ENCODE data around the gene SLC18A2.

Gene SLC18A2

GRCh38 chr10:117204316-117204715 is 36.6 kb upstream of the SLC18A2 start:
- Histone ChIP-seq H3K4me2 (no peak overlapping the region), H3K27me3 (ENCODE audit: insufficient read depth, low read depth) (no peaks in the 10 kb centered on the region)
- no peak for TF ChIP-seq CTCF (conservative IDR thresholded peaks at IDR 0.05; ENCODE audit: low read depth, low read length)

GRCh38 chr10:117212176-117212575 is 28.7 kb upstream of the SLC18A2 start:
- H3K79me2 ChIP-seq (ENCODE audit: insufficient read depth, low read depth): no peaks in the 10 kb centered on the region
- H4K20me1 ChIP-seq (ENCODE audit: insufficient read depth): no peaks in the 10 kb centered on the region
- H2AFZ ChIP-seq (ENCODE audit: low read depth): no peak overlapping the region
- no peaks in the 10 kb centered on the region for H3K27me3 ChIP-seq (ENCODE audit: insufficient read depth, low read depth)
- no peaks in the 10 kb centered on the region for H3K4me1 ChIP-seq (ENCODE audit: low read depth, poor library complexity, severe bottlenecking)
- H3K36me3 ChIP-seq (ENCODE audit: insufficient read depth): no peaks in the 10 kb centered on the region
- H3K27ac ChIP-seq: no peak overlapping the region
- no peak for TF ChIP-seq CTCF (conservative IDR thresholded peaks at IDR 0.05; ENCODE audit: low read depth, low read length)
- H3K4me2 ChIP-seq: no peak overlapping the region
- no peak overlapping the region for H3K9ac ChIP-seq
- no peak overlapping the region for H3K4me3 ChIP-seq (IDR thresholded peaks at IDR 0.05; ENCODE audit: insufficient read depth, low read depth, low read length)

More at GRCh38 chr10:117204316-117204715, 36.6 kb upstream of the SLC18A2 start:
- Histone ChIP-seq H3K9ac (no peak overlapping the region), H3K36me3 (ENCODE audit: insufficient read depth) (no peaks in the 10 kb centered on the region), H3K4me1 (ENCODE audit: low read depth, poor library complexity, severe bottlenecking) (no peaks in the 10 kb centered on the region), H3K27ac (no peak overlapping the region), H3K4me3 (IDR thresholded peaks at IDR 0.05; ENCODE audit: insufficient read depth, low read depth, low read length) (no peak overlapping the region), H2AFZ (ENCODE audit: low read depth) (no peak overlapping the region), H4K20me1 (ENCODE audit: insufficient read depth) (no peaks in the 10 kb centered on the region), H3K79me2 (ENCODE audit: insufficient read depth, low read depth) (no peaks in the 10 kb centered on the region)

GRCh38 chr10:117214401-117214800 is 26.5 kb upstream of the SLC18A2 start:
- H3K4me1 ChIP-seq (ENCODE audit: low read depth, poor library complexity, severe bottlenecking): no peaks in the 10 kb centered on the region
- no peaks in the 10 kb centered on the region for H3K27me3 ChIP-seq (ENCODE audit: insufficient read depth, low read depth)
- H3K9ac ChIP-seq: no peak overlapping the region
- TF ChIP-seq CTCF (conservative IDR thresholded peaks at IDR 0.05; ENCODE audit: low read depth, low read length): no peak
- H3K4me3 ChIP-seq (IDR thresholded peaks at IDR 0.05; ENCODE audit: insufficient read depth, low read depth, low read length): no peak overlapping the region
- no peak overlapping the region for H2AFZ ChIP-seq (ENCODE audit: low read depth)
- no peaks in the 10 kb centered on the region for H4K20me1 ChIP-seq (ENCODE audit: insufficient read depth)
- H3K4me2 ChIP-seq: no peak overlapping the region
- H3K36me3 ChIP-seq (ENCODE audit: insufficient read depth): no peaks in the 10 kb centered on the region
- no peaks in the 10 kb centered on the region for H3K79me2 ChIP-seq (ENCODE audit: insufficient read depth, low read depth)
- H3K27ac ChIP-seq: no peak overlapping the region

- no peak for TF ChIP-seq CTCF (conservative IDR thresholded peaks at IDR 0.05; ENCODE audit: low read depth, low read length)
- H3K4me2 ChIP-seq: no peak overlapping the region
- no peaks in the 10 kb centered on the region for H4K20me1 ChIP-seq (ENCODE audit: insufficient read depth)
- no peaks in the 10 kb centered on the region for H3K36me3 ChIP-seq (ENCODE audit: insufficient read depth)
- H3K4me3 ChIP-seq (IDR thresholded peaks at IDR 0.05; ENCODE audit: insufficient read depth, low read depth, low read length): no peak overlapping the region
- no peaks in the 10 kb centered on the region for H3K27me3 ChIP-seq (ENCODE audit: insufficient read depth, low read depth)
- H2AFZ ChIP-seq (ENCODE audit: low read depth): no peak overlapping the region
- H3K4me1 ChIP-seq (ENCODE audit: low read depth, poor library complexity, severe bottlenecking): no peaks in the 10 kb centered on the region
- no peak overlapping the region for H3K9ac ChIP-seq
- no peak overlapping the region for H3K27ac ChIP-seq
- H3K79me2 ChIP-seq (ENCODE audit: insufficient read depth, low read depth): no peaks in the 10 kb centered on the region
Measured at GRCh38 chr10:117215079-117215478, 25.8 kb upstream of the SLC18A2 start.

Measured in KMS-11 (cell line).